Measurements from ENCODE around the gene ARHGAP10. TPM values are rescaled to one million over a fixed set of nuclear protein-coding genes. Genes with fewer than 3 reads are reported as not detected.

The ARHGAP10 gene
- total RNA-seq: 1 to 10 TPM; 7.1 to 8.0 TPM

GRCh38 chr4:147731580-147732517, at the start of gene ARHGAP10:
TSS of gene ARHGAP10 (plus strand) at chr4:147732088. CDS start at chr4:147732302, 214 bp downstream.
- no peaks in the 10 kb centered on the region for H3K36me3 Mint-ChIP-seq
- H3K27ac Mint-ChIP-seq: peak within 1 kb of the TSS; percentile 77
- ChIA-PET POLR2A (interaction anchor here (1.0 to 2.4 kb wide), 5 partner anchors 10 to 115 kb away, joined by 4 to 10 read pairs (median 7); partner anchors contain the start of genes PRMT9 and TMEM184C), CTCF (interaction anchor here (0.7 to 3.9 kb wide), 10 partner anchors 12 to 213 kb away, joined by 3 to 70 read pairs (median 3); partner anchors contain the start of gene TMEM184C)
- peak; percentile 78 for DNase-seq
- H3K4me3 Mint-ChIP-seq: peak within 1 kb of the TSS; percentile 83
- peaks cover 42% of the 10 kb centered on the region for H3K4me1 Mint-ChIP-seq (ENCODE audit: low read depth)
- intact Hi-C loops (cut with micrococcal nuclease): loop anchor here (1.0 to 5.0 kb wide), 4 partner anchors 23 to 710 kb away; partner anchors contain the start of genes NR3C2, PRMT9 and TMEM184C
- H3K9me3 Mint-ChIP-seq: no peaks in the 10 kb centered on the region
- no peaks in the 10 kb centered on the region for H3K27me3 Mint-ChIP-seq

- H3K27ac Mint-ChIP-seq: no peak overlapping the region
- no peaks in the 10 kb centered on the region for H3K27me3 Mint-ChIP-seq
- peaks cover 6% of the 10 kb centered on the region for H3K36me3 Mint-ChIP-seq
- POLR2A ChIA-PET: no interaction called here
- DNase-seq: no peak
- CTCF ChIA-PET: interaction anchor here (0.7 to 4.8 kb wide), 5 partner anchors 12 to 260 kb away, joined by 3 to 60 read pairs (median 4); partner anchors contain the start of gene ARHGAP10
- no peaks in the 10 kb centered on the region for H3K9me3 Mint-ChIP-seq
- peak overlapping the region; percentile 85 for H3K4me3 Mint-ChIP-seq
- intact Hi-C loops (cut with micrococcal nuclease): loop anchor here (5.0 kb wide), 1 partner anchor 760 kb away; the partner anchor contains the start of gene NR3C2
- H3K4me1 Mint-ChIP-seq (ENCODE audit: low read depth): peaks cover 23% of the 10 kb centered on the region
These were observed 49.1 kb upstream of the ARHGAP10 start for GRCh38 chr4:147682755-147683154.

- DNase-seq: peak; percentile 31
- CTCF ChIA-PET: interaction anchor here (0.7 to 4.8 kb wide), 8 partner anchors 12 to 260 kb away, joined by 3 to 60 read pairs (median 4); partner anchors contain the start of genes ARHGAP10 and TMEM184C
- H3K27me3 Mint-ChIP-seq: no peaks in the 10 kb centered on the region
- POLR2A ChIA-PET: interaction anchor here (1.4 to 1.8 kb wide), 3 partner anchors 49 to 111 kb away, joined by 3 to 12 read pairs (median 10); partner anchors contain the start of genes ARHGAP10 and TMEM184C
- peak overlapping the region; percentile 85 for H3K4me3 Mint-ChIP-seq
- no peaks in the 10 kb centered on the region for H3K9me3 Mint-ChIP-seq
- intact Hi-C loops (cut with micrococcal nuclease): loop anchor here (5.0 kb wide), 1 partner anchor 759 kb away; the partner anchor contains the start of gene NR3C2
- peaks cover 23% of the 10 kb centered on the region for H3K4me1 Mint-ChIP-seq (ENCODE audit: low read depth)
- H3K27ac Mint-ChIP-seq: peak overlapping the region; percentile 88
- peaks cover 6% of the 10 kb centered on the region for H3K36me3 Mint-ChIP-seq
These were observed 48.7 kb upstream of the ARHGAP10 start for GRCh38 chr4:147683188-147683591.

GRCh38 chr4:147683717-147684700, 47.9 kb upstream of the ARHGAP10 start, which contains the start of gene PRMT9:
TSS of gene PRMT9 (minus strand) at chr4:147684163. CDS start at chr4:147683987, 176 bp downstream.
- peak; percentile 93 for DNase-seq
- Mint-ChIP-seq H3K4me3 (peak within 1 kb of the TSS; percentile 85), H3K4me1 (ENCODE audit: low read depth) (peaks cover 24% of the 10 kb centered on the region), H3K36me3 (peaks cover 3% of the 10 kb centered on the region), H3K27me3 (no peaks in the 10 kb centered on the region), H3K27ac (peak within 1 kb of the TSS; percentile 88), H3K9me3 (no peaks in the 10 kb centered on the region)
- CTCF ChIA-PET: interaction anchor here (0.9 to 4.8 kb wide), 8 partner anchors 13 to 186 kb away, joined by 3 to 60 read pairs (median 4); partner anchors contain the start of genes ARHGAP10 and TMEM184C
- POLR2A ChIA-PET: interaction anchor here (0.7 to 1.8 kb wide), 5 partner anchors 38 to 167 kb away, joined by 3 to 12 read pairs (median 3); partner anchors contain the start of genes ARHGAP10 and TMEM184C
- intact Hi-C loops (cut with micrococcal nuclease): loop anchor here (1.0 to 5.0 kb wide), 4 partner anchors 47 to 758 kb away; partner anchors contain the start of genes NR3C2 and TMEM184C

- Mint-ChIP-seq H3K4me1 (ENCODE audit: low read depth) (peaks cover 8% of the 10 kb centered on the region), H3K4me3 (no peak overlapping the region), H3K36me3 (no peaks in the 10 kb centered on the region), H3K9me3 (no peaks in the 10 kb centered on the region), H3K27me3 (peaks cover 6% of the 10 kb centered on the region), H3K27ac (no peak overlapping the region)
- DNase-seq: peak; percentile 27
- CTCF ChIA-PET: interaction anchor here (1.4 to 1.5 kb wide), 2 partner anchors 21 to 178 kb away, joined by 3 to 5 read pairs; no protein-coding TSS in a partner anchor
- intact Hi-C loops (cut with micrococcal nuclease): no loop called here
- POLR2A ChIA-PET: no interaction called here
These were observed 42.8 kb upstream of the ARHGAP10 start for GRCh38 chr4:147689067-147689466.

GRCh38 chr4:147691820-147692219, 40.1 kb upstream of the ARHGAP10 start:
- intact Hi-C loops (cut with micrococcal nuclease): no loop called here
- ChIA-PET POLR2A (no interaction called here), CTCF (no interaction called here)

GRCh38 chr4:147693218-147693617, 38.7 kb upstream of the ARHGAP10 start:
- ChIA-PET CTCF (interaction anchor here (1.0 kb wide), 1 partner anchor 174 kb away, joined by 5 read pairs; no protein-coding TSS in a partner anchor), POLR2A (no interaction called here)
- intact Hi-C loops (cut with micrococcal nuclease): no loop called here
- Mint-ChIP-seq H3K9me3 (no peaks in the 10 kb centered on the region), H3K36me3 (no peaks in the 10 kb centered on the region), H3K4me3 (no peak overlapping the region), H3K27ac (no peak overlapping the region), H3K4me1 (ENCODE audit: low read depth) (peaks cover 3% of the 10 kb centered on the region), H3K27me3 (peaks cover 11% of the 10 kb centered on the region)
- no peak for DNase-seq

More at GRCh38 chr4:147691820-147692219, 40.1 kb upstream of the ARHGAP10 start:
- Mint-ChIP-seq H3K27ac (no peak overlapping the region), H3K9me3 (no peaks in the 10 kb centered on the region), H3K27me3 (peaks cover 11% of the 10 kb centered on the region), H3K4me1 (ENCODE audit: low read depth) (peaks cover 3% of the 10 kb centered on the region), H3K4me3 (no peak overlapping the region), H3K36me3 (no peaks in the 10 kb centered on the region)
- DNase-seq: no peak

GRCh38 chr4:147696866-147697265, 35.0 kb upstream of the ARHGAP10 start:
- H3K4me3 Mint-ChIP-seq: no peak overlapping the region
- no peaks in the 10 kb centered on the region for H3K4me1 Mint-ChIP-seq (ENCODE audit: low read depth)
- H3K27me3 Mint-ChIP-seq: peaks cover 9% of the 10 kb centered on the region
- no peaks in the 10 kb centered on the region for H3K36me3 Mint-ChIP-seq
- no peak for DNase-seq
- CTCF ChIA-PET: interaction anchor here (1.5 to 2.0 kb wide), 2 partner anchors 12 to 170 kb away, joined by 7 to 9 read pairs; no protein-coding TSS in a partner anchor
- H3K27ac Mint-ChIP-seq: no peak overlapping the region
- no peaks in the 10 kb centered on the region for H3K9me3 Mint-ChIP-seq
- POLR2A ChIA-PET: no interaction called here
- intact Hi-C loops (cut with micrococcal nuclease): no loop called here

- ChIA-PET POLR2A (no interaction called here), CTCF (interaction anchor here (1.9 kb wide), 1 partner anchor 161 kb away, joined by 28 read pairs; no protein-coding TSS in a partner anchor)
- Mint-ChIP-seq H3K36me3 (no peaks in the 10 kb centered on the region), H3K4me1 (ENCODE audit: low read depth) (no peaks in the 10 kb centered on the region), H3K27me3 (no peaks in the 10 kb centered on the region), H3K4me3 (no peak overlapping the region), H3K9me3 (no peaks in the 10 kb centered on the region), H3K27ac (no peak overlapping the region)
- no peak for DNase-seq
- intact Hi-C loops (cut with micrococcal nuclease): no loop called here
These were observed 27.0 kb upstream of the ARHGAP10 start for GRCh38 chr4:147704846-147705245.

- Mint-ChIP-seq H3K4me1 (ENCODE audit: low read depth) (no peaks in the 10 kb centered on the region), H3K27ac (no peak overlapping the region), H3K9me3 (no peaks in the 10 kb centered on the region), H3K36me3 (no peaks in the 10 kb centered on the region), H3K4me3 (no peak overlapping the region), H3K27me3 (no peaks in the 10 kb centered on the region)
- intact Hi-C loops (cut with micrococcal nuclease): loop anchor here (1.0 to 2.0 kb wide), 2 partner anchors 23 to 158 kb away; no protein-coding TSS in a partner anchor
- DNase-seq: peak; percentile 61
- ChIA-PET CTCF (interaction anchor here (0.5 to 7.6 kb wide), 22 partner anchors 9 to 223 kb away, joined by 3 to 224 read pairs (median 3); partner anchors contain the start of gene ARHGAP10), POLR2A (no interaction called here)
These were observed 23.8 kb upstream of the ARHGAP10 start for GRCh38 chr4:147707892-147708672.
